ENCODE data around the gene NARS2.

Gene NARS2

GRCh38 chr11:78588517-78588916 lies 13.9 kb upstream of the NARS2 start:
- Histone ChIP-seq H3K9ac (ENCODE audit: low read length) (no peak overlapping the region), H3K4ac (ENCODE audit: low read depth in 1 of 2, low read length in 2 of 2) (no peak overlapping the region), H3K4me1 (ENCODE audit: control insufficient read depth, insufficient read depth, low read depth, low read length) (no peaks in the 10 kb centered on the region), H3K18ac (ENCODE audit: low read depth in 1 of 2, low read length in 2 of 2) (no peak overlapping the region), H3K79me1 (replicated peaks; ENCODE audit: low read length, poor library complexity, severe bottlenecking) (no peaks in the 10 kb centered on the region), H2BK15ac (ENCODE audit: low read depth, poor library complexity, severe bottlenecking) (no peak overlapping the region), H3K4me3 (ENCODE audit: insufficient read depth in 1 of 2, low read depth in 1 of 2, low read length in 2 of 2) (no peak overlapping the region), H2AFZ (ENCODE audit: low read depth, low read length) (no peak overlapping the region), H4K91ac (ENCODE audit: low read length) (no peak overlapping the region), H3K27me3 (ENCODE audit: control insufficient read depth in 1 of 2, insufficient read depth in 1 of 2, low read length in 2 of 2) (no peaks in the 10 kb centered on the region), H4K8ac (ENCODE audit: low read length) (no peak overlapping the region), H3K27ac (ENCODE audit: low read length, poor library complexity, severe bottlenecking) (no peak overlapping the region), H3K36me3 (ENCODE audit: control insufficient read depth in 1 of 2, insufficient read depth in 2 of 2, low read depth in 1 of 2, low read length in 2 of 2) (no peaks in the 10 kb centered on the region), H3K14ac (ENCODE audit: low read length in 2 of 2) (no peak overlapping the region), H2BK5ac (ENCODE audit: low read depth, low read length, poor library complexity, severe bottlenecking) (no peak overlapping the region), H2BK120ac (ENCODE audit: low read depth, low read length) (no peak overlapping the region), H3K9me3 (ENCODE audit: control insufficient read depth, low read length) (peaks cover 35% of the 10 kb centered on the region), H2BK12ac (ENCODE audit: low read length in 2 of 2) (no peak overlapping the region), H2AK5ac (ENCODE audit: low read length, severe bottlenecking) (no peak overlapping the region), H3K4me2 (ENCODE audit: low read length, poor library complexity, severe bottlenecking) (no peak overlapping the region), H3K23ac (ENCODE audit: low read length in 2 of 2) (no peak overlapping the region)
- DNase-seq: no peak
- WGBS: 29% methylated on average over 3 of the region's 3 CpGs

GRCh38 chr11:78587446-78587845 lies 12.8 kb upstream of the NARS2 start:
- Histone ChIP-seq H3K4me3 (ENCODE audit: insufficient read depth in 1 of 2, low read depth in 1 of 2, low read length in 2 of 2) (no peak overlapping the region), H3K27ac (ENCODE audit: low read length, poor library complexity, severe bottlenecking) (no peak overlapping the region), H2BK120ac (ENCODE audit: low read depth, low read length) (no peak overlapping the region), H2BK5ac (ENCODE audit: low read depth, low read length, poor library complexity, severe bottlenecking) (no peak overlapping the region), H3K4ac (ENCODE audit: low read depth in 1 of 2, low read length in 2 of 2) (no peak overlapping the region), H3K4me2 (ENCODE audit: low read length, poor library complexity, severe bottlenecking) (no peak overlapping the region), H2AFZ (ENCODE audit: low read depth, low read length) (no peak overlapping the region), H3K23ac (ENCODE audit: low read length in 2 of 2) (no peak overlapping the region), H3K18ac (ENCODE audit: low read depth in 1 of 2, low read length in 2 of 2) (no peak overlapping the region), H3K9me3 (ENCODE audit: control insufficient read depth, low read length) (peaks cover 46% of the 10 kb centered on the region), H4K8ac (ENCODE audit: low read length) (no peak overlapping the region), H4K91ac (ENCODE audit: low read length) (no peak overlapping the region), H2BK15ac (ENCODE audit: low read depth, poor library complexity, severe bottlenecking) (no peak overlapping the region), H3K27me3 (ENCODE audit: control insufficient read depth in 1 of 2, insufficient read depth in 1 of 2, low read length in 2 of 2) (no peaks in the 10 kb centered on the region), H2BK12ac (ENCODE audit: low read length in 2 of 2) (no peak overlapping the region), H3K14ac (ENCODE audit: low read length in 2 of 2) (no peak overlapping the region), H3K9ac (ENCODE audit: low read length) (no peak overlapping the region), H2AK5ac (ENCODE audit: low read length, severe bottlenecking) (no peak overlapping the region), H3K36me3 (ENCODE audit: control insufficient read depth in 1 of 2, insufficient read depth in 2 of 2, low read depth in 1 of 2, low read length in 2 of 2) (no peaks in the 10 kb centered on the region), H3K4me1 (ENCODE audit: control insufficient read depth, insufficient read depth, low read depth, low read length) (no peaks in the 10 kb centered on the region), H3K79me1 (replicated peaks; ENCODE audit: low read length, poor library complexity, severe bottlenecking) (no peaks in the 10 kb centered on the region)
- no peak for DNase-seq
- WGBS: 86% methylated on average over 3 of the region's 3 CpGs

GRCh38 chr11:78586452-78587046 lies 11.9 kb upstream of the NARS2 start:
- H4K91ac ChIP-seq (ENCODE audit: low read length): no peak overlapping the region
- no peaks in the 10 kb centered on the region for H3K36me3 ChIP-seq (ENCODE audit: control insufficient read depth in 1 of 2, insufficient read depth in 2 of 2, low read depth in 1 of 2, low read length in 2 of 2)
- H3K27me3 ChIP-seq (ENCODE audit: control insufficient read depth in 1 of 2, insufficient read depth in 1 of 2, low read length in 2 of 2): no peaks in the 10 kb centered on the region
- H3K4me3 ChIP-seq (ENCODE audit: insufficient read depth in 1 of 2, low read depth in 1 of 2, low read length in 2 of 2): no peak overlapping the region
- H3K23ac ChIP-seq (ENCODE audit: low read length in 2 of 2): no peak overlapping the region
- H3K18ac ChIP-seq (ENCODE audit: low read depth in 1 of 2, low read length in 2 of 2): no peak overlapping the region
- H3K27ac ChIP-seq (ENCODE audit: low read length, poor library complexity, severe bottlenecking): no peak overlapping the region
- no peak overlapping the region for H2BK120ac ChIP-seq (ENCODE audit: low read depth, low read length)
- H2BK5ac ChIP-seq (ENCODE audit: low read depth, low read length, poor library complexity, severe bottlenecking): no peak overlapping the region
- H2BK12ac ChIP-seq (ENCODE audit: low read length in 2 of 2): no peak overlapping the region
- no peak overlapping the region for H3K4ac ChIP-seq (ENCODE audit: low read depth in 1 of 2, low read length in 2 of 2)
- peaks cover 55% of the 10 kb centered on the region for H3K9me3 ChIP-seq (ENCODE audit: control insufficient read depth, low read length)
- H4K8ac ChIP-seq (ENCODE audit: low read length): no peak overlapping the region
- H3K4me1 ChIP-seq (ENCODE audit: control insufficient read depth, insufficient read depth, low read depth, low read length): no peaks in the 10 kb centered on the region
- no peak overlapping the region for H2AFZ ChIP-seq (ENCODE audit: low read depth, low read length)
- no CpG with 5 or more reads among the region's 1 CpG for WGBS
- DNase-seq: no peak
- no peak overlapping the region for H2BK15ac ChIP-seq (ENCODE audit: low read depth, poor library complexity, severe bottlenecking)
- H3K4me2 ChIP-seq (ENCODE audit: low read length, poor library complexity, severe bottlenecking): no peak overlapping the region
- H2AK5ac ChIP-seq (ENCODE audit: low read length, severe bottlenecking): no peak overlapping the region
- H3K14ac ChIP-seq (ENCODE audit: low read length in 2 of 2): no peak overlapping the region
- H3K79me1 ChIP-seq (replicated peaks; ENCODE audit: low read length, poor library complexity, severe bottlenecking): no peaks in the 10 kb centered on the region
- H3K9ac ChIP-seq (ENCODE audit: low read length): no peak overlapping the region

DNA sequence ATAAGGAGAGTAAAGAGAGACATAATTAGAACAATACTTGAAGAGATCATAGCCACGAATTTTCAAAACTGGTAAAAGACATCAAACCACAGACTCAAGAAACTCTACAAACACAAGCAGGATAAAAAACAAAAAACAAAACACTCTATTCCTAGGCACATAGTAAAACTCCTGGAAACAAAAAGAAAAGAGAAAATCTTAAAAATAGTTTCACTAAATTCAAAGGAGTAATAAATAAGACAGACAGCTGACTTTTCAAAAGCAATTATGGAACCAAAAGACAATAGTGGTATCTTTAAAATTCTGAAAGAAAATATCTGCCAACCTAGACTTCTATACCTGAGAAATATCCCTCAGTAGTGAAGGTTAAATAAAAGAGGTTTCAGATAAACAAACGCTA lies 9.2 kb upstream of the NARS2 start:
- H3K23ac ChIP-seq (ENCODE audit: low read length in 2 of 2): no peak overlapping the region
- peaks cover 58% of the 10 kb centered on the region for H3K9me3 ChIP-seq (ENCODE audit: control insufficient read depth, low read length)
- H2BK120ac ChIP-seq (ENCODE audit: low read depth, low read length): no peak overlapping the region
- no peak overlapping the region for H2AFZ ChIP-seq (ENCODE audit: low read depth, low read length)
- H3K18ac ChIP-seq (ENCODE audit: low read depth in 1 of 2, low read length in 2 of 2): no peak overlapping the region
- H4K8ac ChIP-seq (ENCODE audit: low read length): no peak overlapping the region
- WGBS: 57% methylated on average over 1 of the region's 2 CpGs
- H3K4ac ChIP-seq (ENCODE audit: low read depth in 1 of 2, low read length in 2 of 2): no peak overlapping the region
- no peaks in the 10 kb centered on the region for H3K79me1 ChIP-seq (replicated peaks; ENCODE audit: low read length, poor library complexity, severe bottlenecking)
- H3K4me3 ChIP-seq (ENCODE audit: insufficient read depth in 1 of 2, low read depth in 1 of 2, low read length in 2 of 2): no peak overlapping the region
- no peak overlapping the region for H2AK5ac ChIP-seq (ENCODE audit: low read length, severe bottlenecking)
- H2BK5ac ChIP-seq (ENCODE audit: low read depth, low read length, poor library complexity, severe bottlenecking): no peak overlapping the region
- no peak overlapping the region for H3K9ac ChIP-seq (ENCODE audit: low read length)
- H2BK15ac ChIP-seq (ENCODE audit: low read depth, poor library complexity, severe bottlenecking): no peak overlapping the region
- no peaks in the 10 kb centered on the region for H3K4me1 ChIP-seq (ENCODE audit: control insufficient read depth, insufficient read depth, low read depth, low read length)
- no peak overlapping the region for H2BK12ac ChIP-seq (ENCODE audit: low read length in 2 of 2)
- no peak overlapping the region for H3K4me2 ChIP-seq (ENCODE audit: low read length, poor library complexity, severe bottlenecking)
- no peaks in the 10 kb centered on the region for H3K27me3 ChIP-seq (ENCODE audit: control insufficient read depth in 1 of 2, insufficient read depth in 1 of 2, low read length in 2 of 2)
- no peak overlapping the region for H4K91ac ChIP-seq (ENCODE audit: low read length)
- H3K36me3 ChIP-seq (ENCODE audit: control insufficient read depth in 1 of 2, insufficient read depth in 2 of 2, low read depth in 1 of 2, low read length in 2 of 2): no peaks in the 10 kb centered on the region
- H3K14ac ChIP-seq (ENCODE audit: low read length in 2 of 2): no peak overlapping the region
- H3K27ac ChIP-seq (ENCODE audit: low read length, poor library complexity, severe bottlenecking): no peak overlapping the region
- no peak for DNase-seq

Data from mesenchymal stem cell (in vitro differentiated cells and primary cell).